Mesenchymal stem cell (in vitro differentiated cells and primary cell): ENCODE measurements around the gene MED6.

Experiments used
- DNase-seq: peaks from one replicate; pipeline ENCODE4 v3.0.0-alpha.2; 2013
- H2AFZ ChIP-seq: one replicate; pipeline ENCODE4 v1.6.1; 2013; ENCODE audit warnings: low read depth, mild to moderate bottlenecking, control low read depth, inconsistent platforms, low read length, moderate library complexity
- H2AK5ac ChIP-seq: 2 replicates; pipeline ENCODE4 v1.6.1; 2013; ENCODE audit warnings: low read length, moderate library complexity, mild to moderate bottlenecking, inconsistent platforms; ENCODE audit not compliant: severe bottlenecking
- H2BK120ac ChIP-seq: one replicate; pipeline ENCODE4 v1.6.1; 2013; ENCODE audit warnings: low read depth, mild to moderate bottlenecking, inconsistent platforms, low read length, moderate library complexity
- H2BK12ac ChIP-seq, 2 experiments: one replicate each; pipeline ENCODE4 v1.6.1; 2013; ENCODE audit warnings: inconsistent platforms in 2 of 2, low read length in 2 of 2, mild to moderate bottlenecking in 2 of 2, moderate library complexity in 2 of 2, control low read depth in 1 of 2
- H2BK15ac ChIP-seq: one replicate; pipeline ENCODE4 v1.6.1; 2013; ENCODE audit warnings: mild to moderate bottlenecking, low read depth, inconsistent platforms; ENCODE audit not compliant: poor library complexity, severe bottlenecking
- H2BK5ac ChIP-seq: 2 replicates; pipeline ENCODE4 v1.6.1; 2013; ENCODE audit warnings: low read depth, mild to moderate bottlenecking, low read length, control low read depth, inconsistent platforms; ENCODE audit not compliant: poor library complexity, severe bottlenecking
- H3K14ac ChIP-seq, 2 experiments: one replicate each; pipeline ENCODE4 v1.6.1; 2013; ENCODE audit warnings: inconsistent platforms in 2 of 2, low read length in 2 of 2, control low read depth in 1 of 2, mild to moderate bottlenecking in 1 of 2, moderate library complexity in 1 of 2
- H3K18ac ChIP-seq, 2 experiments: one replicate each; pipeline ENCODE4 v1.6.1; 2013; ENCODE audit warnings: inconsistent platforms in 2 of 2, low read length in 2 of 2, control low read depth in 1 of 2, low read depth in 1 of 2, mild to moderate bottlenecking in 1 of 2
- H3K23ac ChIP-seq, 2 experiments: one replicate each; pipeline ENCODE4 v1.6.1; 2013; ENCODE audit warnings: inconsistent platforms in 2 of 2, low read length in 2 of 2, mild to moderate bottlenecking in 2 of 2, moderate library complexity in 2 of 2, control low read depth in 1 of 2
- H3K27ac ChIP-seq: 2 replicates; pipeline ENCODE4 v1.5.1; 2013; ENCODE audit warnings: mild to moderate bottlenecking, moderate library complexity, low read length, control low read depth, inconsistent platforms; ENCODE audit not compliant: poor library complexity, severe bottlenecking
- H3K27me3 ChIP-seq, 2 experiments: 2 replicates each; pipeline versions ENCODE4 v1.6.1 to v1.7.0; 2013; ENCODE audit warnings: low read length in 2 of 2, mild to moderate bottlenecking in 2 of 2, moderate library complexity in 2 of 2, control low read depth in 1 of 2, inconsistent platforms in 1 of 2; ENCODE audit not compliant: control insufficient read depth in 1 of 2, insufficient read depth in 1 of 2
- H3K36me3 ChIP-seq, 2 experiments: 2 replicates each; pipeline versions ENCODE4 v1.6.1 to v1.7.0; 2013; ENCODE audit warnings: low read length in 2 of 2, control low read depth in 1 of 2, inconsistent platforms in 1 of 2, low read depth in 1 of 2, mild to moderate bottlenecking in 1 of 2; ENCODE audit not compliant: insufficient read depth in 2 of 2, control insufficient read depth in 1 of 2
- H3K4ac ChIP-seq, 2 experiments: one replicate each; pipeline ENCODE4 v1.6.1; 2013; ENCODE audit warnings: inconsistent platforms in 2 of 2, low read length in 2 of 2, mild to moderate bottlenecking in 2 of 2, moderate library complexity in 2 of 2, control low read depth in 1 of 2, low read depth in 1 of 2
- H3K4me1 ChIP-seq: 2 replicates; pipeline ENCODE4 v1.6.1; 2013; ENCODE audit warnings: low read depth, low read length, control low read depth; ENCODE audit not compliant: control insufficient read depth, insufficient read depth
- H3K4me2 ChIP-seq: 2 replicates; pipeline ENCODE4 v1.6.1; 2013; ENCODE audit warnings: low read length, mild to moderate bottlenecking, inconsistent platforms; ENCODE audit not compliant: poor library complexity, severe bottlenecking
- H3K4me3 ChIP-seq, 2 experiments: 2 replicates each; pipeline versions ENCODE4 v1.5.1 to v1.7.0; 2013; ENCODE audit warnings: low read length in 2 of 2, mild to moderate bottlenecking in 2 of 2, control low read depth in 1 of 2, low read depth in 1 of 2; ENCODE audit not compliant: insufficient read depth in 1 of 2
- H3K79me1 ChIP-seq: replicated peaks from 2 replicates; pipeline ENCODE4 v1.6.1; 2013; ENCODE audit warnings: mild to moderate bottlenecking, control low read depth, low read length, inconsistent platforms; ENCODE audit not compliant: poor library complexity, severe bottlenecking
- H3K9ac ChIP-seq: 2 replicates; pipeline ENCODE4 v1.7.0; 2013; ENCODE audit warnings: mild to moderate bottlenecking, low read length, moderate library complexity
- H3K9me3 ChIP-seq: 2 replicates; pipeline ENCODE4 v1.7.0; 2013; ENCODE audit warnings: mild to moderate bottlenecking, low read length; ENCODE audit not compliant: control insufficient read depth
- H4K8ac ChIP-seq: one replicate; pipeline ENCODE4 v1.6.1; 2013; ENCODE audit warnings: inconsistent platforms, mild to moderate bottlenecking, low read length, moderate library complexity
- H4K91ac ChIP-seq: one replicate; pipeline ENCODE4 v1.6.1; 2013; ENCODE audit warnings: mild to moderate bottlenecking, low read length, inconsistent platforms
- WGBS: methylation state at CpG from one replicate; pipeline ENCODE4 v1.1.7; 2013; ENCODE audit warnings: mixed read lengths; 5-methylcytosine and 5-hydroxymethylcytosine counted together

The MED6 gene

GRCh38 chr14:70645892-70646291 lies 45.4 kb upstream of the MED6 start:
- H4K91ac ChIP-seq, result no peak overlapping the region
- no peak overlapping the region for H2AK5ac ChIP-seq
- H3K9me3 ChIP-seq, result no peaks in the 10 kb centered on the region
- no peak overlapping the region for H2AFZ ChIP-seq
- H3K14ac ChIP-seq, result no peak overlapping the region
- H2BK12ac ChIP-seq, result no peak overlapping the region
- no peak overlapping the region for H3K4ac ChIP-seq
- no peak overlapping the region for H3K4me3 ChIP-seq
- no peak overlapping the region for H3K18ac ChIP-seq
- no peak overlapping the region for H2BK15ac ChIP-seq
- peaks cover 18 to 46% of the 10 kb centered on the region in 2 experiments for H3K27me3 ChIP-seq
- peaks cover 14% of the 10 kb centered on the region for H3K79me1 ChIP-seq
- H4K8ac ChIP-seq, result no peak overlapping the region
- no peak overlapping the region for H2BK120ac ChIP-seq
- H3K36me3 ChIP-seq, result no peaks in the 10 kb centered on the region
- no peak for DNase-seq
- no peak overlapping the region for H3K27ac ChIP-seq
- H3K4me2 ChIP-seq, result no peak overlapping the region
- no peak overlapping the region for H2BK5ac ChIP-seq
- WGBS, result 88% methylated on average over 6 of the region's 6 CpGs
- peaks cover 11% of the 10 kb centered on the region for H3K4me1 ChIP-seq
- no peak overlapping the region for H3K23ac ChIP-seq
- H3K9ac ChIP-seq, result no peak overlapping the region

- H4K8ac ChIP-seq, result no peak overlapping the region
- H3K14ac ChIP-seq, result no peak overlapping the region
- H3K4ac ChIP-seq, result no peak overlapping the region
- no peak overlapping the region for H3K18ac ChIP-seq
- no peak overlapping the region for H2BK12ac ChIP-seq
- no peak overlapping the region for H2BK5ac ChIP-seq
- no peaks in the 10 kb centered on the region for H3K9me3 ChIP-seq
- DNase-seq, result no peak
- H3K27ac ChIP-seq, result no peak overlapping the region
- H2BK120ac ChIP-seq, result no peak overlapping the region
- peaks cover 13% of the 10 kb centered on the region for H3K4me1 ChIP-seq
- no peak overlapping the region for H3K4me2 ChIP-seq
- no peak overlapping the region for H2BK15ac ChIP-seq
- no peak overlapping the region for H2AFZ ChIP-seq
- H3K4me3 ChIP-seq, result no peak overlapping the region
- H3K27me3 ChIP-seq, result peaks cover 24 to 60% of the 10 kb centered on the region in 2 experiments
- H3K23ac ChIP-seq, result no peak overlapping the region
- H4K91ac ChIP-seq, result no peak overlapping the region
- no peaks in the 10 kb centered on the region for H3K36me3 ChIP-seq
- 51% methylated on average over 3 of the region's 5 CpGs for WGBS
- peaks cover 13% of the 10 kb centered on the region for H3K79me1 ChIP-seq
- no peak overlapping the region for H2AK5ac ChIP-seq
- H3K9ac ChIP-seq, result no peak overlapping the region
Measured at GRCh38 chr14:70643967-70644366, 43.5 kb upstream of the MED6 start.

GRCh38 chr14:70642303-70643235 lies 42.1 kb upstream of the MED6 start:
- H3K9ac ChIP-seq, result no peak overlapping the region
- H3K23ac ChIP-seq, result peak overlapping the region in 1 of 2 experiments; percentile 63
- H3K27ac ChIP-seq, result no peak overlapping the region
- DNase-seq, result no peak
- H3K36me3 ChIP-seq, result no peaks in the 10 kb centered on the region
- peaks cover 24 to 70% of the 10 kb centered on the region in 2 experiments for H3K27me3 ChIP-seq
- H4K91ac ChIP-seq, result no peak overlapping the region
- no peak overlapping the region for H2BK120ac ChIP-seq
- 2% methylated on average over 46 of the region's 51 CpGs for WGBS
- H3K4me2 ChIP-seq, result peak overlapping the region; percentile 95
- H3K4ac ChIP-seq, result no peak overlapping the region
- H3K4me3 ChIP-seq, result peak overlapping the region; percentile 68 to 70
- peak overlapping the region; percentile 77 for H2BK15ac ChIP-seq
- H3K14ac ChIP-seq, result no peak overlapping the region
- no peak overlapping the region for H2AK5ac ChIP-seq
- no peak overlapping the region for H2BK5ac ChIP-seq
- H3K9me3 ChIP-seq, result no peaks in the 10 kb centered on the region
- peak overlapping the region; percentile 85 for H2AFZ ChIP-seq
- no peak overlapping the region for H2BK12ac ChIP-seq
- H4K8ac ChIP-seq, result no peak overlapping the region
- peaks cover 13% of the 10 kb centered on the region for H3K4me1 ChIP-seq
- no peak overlapping the region for H3K18ac ChIP-seq
- peaks cover 13% of the 10 kb centered on the region for H3K79me1 ChIP-seq

- peak within 1 kb of the TSS; percentile 77 for H2BK15ac ChIP-seq
- H3K9ac ChIP-seq, result no peak within 1 kb of the TSS
- under 1% methylated on average over 84 of the region's 105 CpGs for WGBS
- H2BK5ac ChIP-seq, result no peak within 1 kb of the TSS
- no peak within 1 kb of the TSS for H3K4ac ChIP-seq
- peak within 1 kb of the TSS in 1 of 2 experiments; percentile 63 for H3K23ac ChIP-seq
- H4K8ac ChIP-seq, result no peak within 1 kb of the TSS
- peak within 1 kb of the TSS; percentile 95 for H3K4me2 ChIP-seq
- H3K18ac ChIP-seq, result no peak within 1 kb of the TSS
- no peak within 1 kb of the TSS for H3K14ac ChIP-seq
- H3K36me3 ChIP-seq, result no peaks in the 10 kb centered on the region
- DNase-seq, result no peak
- no peak within 1 kb of the TSS for H2AK5ac ChIP-seq
- peak within 1 kb of the TSS; percentile 68 to 73 for H3K4me3 ChIP-seq
- H3K27me3 ChIP-seq, result peaks cover 24 to 74% of the 10 kb centered on the region in 2 experiments
- no peaks in the 10 kb centered on the region for H3K9me3 ChIP-seq
- H2AFZ ChIP-seq, result peak within 1 kb of the TSS; percentile 85
- H2BK12ac ChIP-seq, result no peak within 1 kb of the TSS
- peaks cover 13% of the 10 kb centered on the region for H3K4me1 ChIP-seq
- H3K79me1 ChIP-seq, result peaks cover 11% of the 10 kb centered on the region
- H2BK120ac ChIP-seq, result no peak within 1 kb of the TSS
- H4K91ac ChIP-seq, result no peak within 1 kb of the TSS
- H3K27ac ChIP-seq, result no peak within 1 kb of the TSS
Measured at GRCh38 chr14:70641548-70642302, 41.3 kb upstream of the MED6 start, which contains the start of gene TTC9. Gene TTC9 (plus strand): TSS chr14:70641916. CDS start chr14:70642130, 214 bp downstream.
